Measurements from ENCODE around the gene GSTM1.

GRCh38 chr1:109668123-109668775 is 19.4 kb upstream of the GSTM1 start:
- TF ChIP-seq CTCF (IDR thresholded peaks at IDR 0.05; ENCODE audit: low read depth, low read length) (no peak), POLR2A (IDR thresholded peaks at IDR 0.05; ENCODE audit: extremely low read depth, insufficient read length) (no peak), MYC (IDR thresholded peaks at IDR 0.05; ENCODE audit: low read depth, low read length) (no peak)

Measured in NB4 (cell line).